Activated naive CD4-positive, alpha-beta T cell treated with anti-CD3 and anti-CD28 coated beads, Interleukin-2, amount 10 ng/mL, durations not matched to agents 7 days and 5 days (primary cell): ENCODE data around the gene WEE1.

Experiments used
- CTCF ChIA-PET: fragments of 350-600 bp; sonication (Branson Sonifier 250); formaldehyde crosslinking; loops from one replicate; lab custom pipeline; 2021; ENCODE audit warnings: antibody characterized with exemption; lab: Charles Lee
- DNase-seq: peaks from one replicate; pipeline ENCODE4 v3.0.0-alpha.2; 2020
- H3K27ac Mint-ChIP-seq: one replicate; pipeline ENCODE4 v1.8.0; 2021; ENCODE audit warnings: mild to moderate bottlenecking, moderate library complexity, mixed read lengths
- H3K27me3 Mint-ChIP-seq: one replicate; pipeline ENCODE4 v1.8.0; 2021; ENCODE audit warnings: mild to moderate bottlenecking, mixed read lengths
- H3K36me3 Mint-ChIP-seq: one replicate; pipeline ENCODE4 v1.8.0; 2021; ENCODE audit warnings: mixed read lengths
- H3K4me1 Mint-ChIP-seq: one replicate; pipeline ENCODE4 v1.8.0; 2021; ENCODE audit warnings: mixed read lengths
- H3K4me3 Mint-ChIP-seq: one replicate; pipeline ENCODE4 v1.8.0; 2021; ENCODE audit warnings: mild to moderate bottlenecking, moderate library complexity, mixed read lengths
- H3K9me3 Mint-ChIP-seq: one replicate; pipeline ENCODE4 v1.8.0; 2021; ENCODE audit warnings: mixed read lengths

The WEE1 gene

GRCh38 chr11:9573052-9573774 lies at the start of gene WEE1:
Gene WEE1 (plus strand): TSS chr11:9573670. CDS start chr11:9573934, 264 bp downstream.
- DNase-seq = peak; percentile 98
- Mint-ChIP-seq H3K27ac (peak within 1 kb of the TSS; percentile 84), H3K9me3 (no peaks in the 10 kb centered on the region), H3K4me1 (peaks cover 49% of the 10 kb centered on the region), H3K27me3 (peaks cover 22% of the 10 kb centered on the region), H3K36me3 (peaks cover 29% of the 10 kb centered on the region), H3K4me3 (peak within 1 kb of the TSS; percentile 93)
- CTCF ChIA-PET = interaction anchor here (0.7 to 2.7 kb wide), 5 partner anchors 14 to 175 kb away, joined by 3 to 9 read pairs (median 4); no protein-coding TSS in a partner anchor

DNA sequence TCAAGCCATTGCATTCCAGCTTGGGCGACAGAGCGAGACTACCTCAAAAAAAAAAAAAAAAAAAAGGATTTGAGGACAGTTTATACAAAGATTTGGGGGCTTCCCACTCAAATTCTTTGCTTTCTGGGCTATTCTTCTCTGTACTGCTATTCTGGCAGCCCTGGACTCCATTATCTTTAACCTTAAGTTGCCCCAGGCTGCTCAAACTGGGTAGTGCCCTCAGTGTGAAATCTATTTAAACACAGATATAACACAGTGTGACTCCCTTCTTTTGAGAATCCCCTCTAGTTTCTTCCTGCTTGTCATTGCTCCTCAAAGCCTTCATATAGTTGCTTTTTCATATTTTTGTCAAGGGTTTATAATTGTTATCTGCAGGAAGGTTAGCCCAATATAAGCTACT lies 49.5 kb upstream of the WEE1 start:
- no peaks in the 10 kb centered on the region for H3K9me3 Mint-ChIP-seq
- H3K27ac Mint-ChIP-seq = no peak overlapping the region
- H3K36me3 Mint-ChIP-seq = peaks cover 21% of the 10 kb centered on the region
- no peak for DNase-seq
- H3K27me3 Mint-ChIP-seq = no peaks in the 10 kb centered on the region
- CTCF ChIA-PET = interaction anchor here (3.0 kb wide), 1 partner anchor 11 kb away, joined by 13 read pairs; no protein-coding TSS in a partner anchor
- no peaks in the 10 kb centered on the region for H3K4me1 Mint-ChIP-seq
- no peak overlapping the region for H3K4me3 Mint-ChIP-seq

DNA sequence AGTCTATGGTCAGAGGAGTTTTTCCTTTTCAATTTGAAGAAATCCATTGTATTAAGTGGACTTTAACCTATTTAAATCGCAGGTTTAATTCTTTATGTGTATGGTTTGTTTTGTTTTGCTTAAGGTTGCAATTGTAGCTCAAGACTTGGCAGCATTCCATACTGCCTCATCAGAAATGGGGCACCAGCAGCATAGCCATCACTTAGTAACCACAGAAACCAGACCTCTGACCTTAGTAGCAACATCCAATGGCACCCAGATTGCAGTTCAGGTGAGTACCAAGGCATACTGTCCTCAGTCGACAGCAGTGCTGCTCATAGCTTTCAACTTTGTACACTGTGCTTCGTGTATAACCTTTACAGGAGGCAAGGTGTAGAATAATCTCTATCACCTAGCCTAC lies 48.4 kb upstream of the WEE1 start:
- no peak overlapping the region for H3K4me3 Mint-ChIP-seq
- DNase-seq = no peak
- peaks cover 18% of the 10 kb centered on the region for H3K36me3 Mint-ChIP-seq
- no peaks in the 10 kb centered on the region for H3K9me3 Mint-ChIP-seq
- no peaks in the 10 kb centered on the region for H3K27me3 Mint-ChIP-seq
- CTCF ChIA-PET = interaction anchor here (0.7 to 3.0 kb wide), 2 partner anchors 10 to 41 kb away, joined by 3 to 13 read pairs; no protein-coding TSS in a partner anchor
- H3K27ac Mint-ChIP-seq = no peak overlapping the region
- H3K4me1 Mint-ChIP-seq = no peaks in the 10 kb centered on the region

DNA sequence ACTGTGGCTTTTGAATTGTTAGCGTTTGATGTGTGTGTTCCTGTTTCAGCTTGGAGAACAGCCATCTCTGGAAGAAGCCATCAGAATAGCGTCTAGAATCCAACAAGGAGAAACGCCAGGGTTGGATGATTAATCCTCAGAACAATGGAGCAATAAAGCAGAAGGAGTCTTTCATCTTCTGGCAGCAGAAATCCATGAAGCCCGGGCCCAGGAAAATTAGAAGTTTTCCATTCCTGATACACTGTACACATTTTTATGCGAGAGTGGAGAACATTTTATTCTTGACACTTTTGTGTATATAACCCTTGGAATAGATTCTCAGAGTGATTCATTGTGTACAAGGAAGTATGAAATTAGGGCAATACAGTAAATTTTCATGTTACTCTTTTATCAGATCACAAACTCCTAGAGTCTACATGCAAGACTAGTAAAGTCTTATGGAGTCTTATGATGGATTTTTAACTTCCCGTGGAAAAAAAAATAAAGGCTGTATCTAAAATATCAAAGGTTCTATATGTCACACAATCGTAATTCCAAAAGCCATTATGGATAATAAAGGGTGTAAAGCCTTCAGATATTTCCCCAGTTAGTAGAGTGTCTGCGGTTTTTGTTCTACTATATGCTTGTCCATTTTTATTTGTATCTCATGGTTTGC lies 45.9 kb upstream of the WEE1 start:
- Mint-ChIP-seq H3K4me3 (no peak overlapping the region), H3K9me3 (no peaks in the 10 kb centered on the region), H3K27me3 (no peaks in the 10 kb centered on the region), H3K36me3 (peaks cover 16% of the 10 kb centered on the region), H3K4me1 (no peaks in the 10 kb centered on the region), H3K27ac (no peak overlapping the region)
- CTCF ChIA-PET = interaction anchor here (0.7 kb wide), 1 partner anchor 220 kb away, joined by 3 read pairs; no protein-coding TSS in a partner anchor
- DNase-seq = no peak

DNA sequence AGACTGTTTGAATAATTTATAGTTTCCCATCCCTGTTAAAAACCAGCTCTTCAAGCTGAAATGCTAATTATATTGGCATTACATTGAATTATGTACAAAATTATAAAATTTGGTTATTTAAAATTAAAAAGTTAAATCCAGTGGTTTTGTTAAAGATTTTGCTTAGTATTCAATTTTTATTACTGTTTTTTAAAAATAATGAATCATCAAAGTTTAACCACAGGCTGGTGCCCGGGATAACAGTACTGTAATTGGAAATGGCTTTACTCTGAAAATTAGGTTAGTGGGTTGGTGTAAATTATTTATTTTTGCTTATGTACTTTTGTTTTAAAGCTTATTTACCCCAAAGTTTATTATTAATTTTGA lies 45.4 kb upstream of the WEE1 start:
- H3K27me3 Mint-ChIP-seq = no peaks in the 10 kb centered on the region
- H3K36me3 Mint-ChIP-seq = peaks cover 14% of the 10 kb centered on the region
- no peaks in the 10 kb centered on the region for H3K4me1 Mint-ChIP-seq
- CTCF ChIA-PET = interaction anchor here (0.6 to 1.8 kb wide), 4 partner anchors 35 to 222 kb away, joined by 3 to 4 read pairs (median 3); no protein-coding TSS in a partner anchor
- H3K4me3 Mint-ChIP-seq = no peak overlapping the region
- H3K27ac Mint-ChIP-seq = no peak overlapping the region
- no peaks in the 10 kb centered on the region for H3K9me3 Mint-ChIP-seq
- no peak for DNase-seq

GRCh38 chr11:9528573-9529333 lies 44.7 kb upstream of the WEE1 start:
- no peaks in the 10 kb centered on the region for H3K27me3 Mint-ChIP-seq
- no peak for DNase-seq
- H3K4me1 Mint-ChIP-seq = peaks cover 1% of the 10 kb centered on the region
- peaks cover 13% of the 10 kb centered on the region for H3K36me3 Mint-ChIP-seq
- CTCF ChIA-PET = interaction anchor here (0.6 to 1.8 kb wide), 3 partner anchors 35 to 222 kb away, joined by 3 to 4 read pairs (median 3); no protein-coding TSS in a partner anchor
- no peaks in the 10 kb centered on the region for H3K9me3 Mint-ChIP-seq
- no peak overlapping the region for H3K27ac Mint-ChIP-seq
- no peak overlapping the region for H3K4me3 Mint-ChIP-seq

DNA sequence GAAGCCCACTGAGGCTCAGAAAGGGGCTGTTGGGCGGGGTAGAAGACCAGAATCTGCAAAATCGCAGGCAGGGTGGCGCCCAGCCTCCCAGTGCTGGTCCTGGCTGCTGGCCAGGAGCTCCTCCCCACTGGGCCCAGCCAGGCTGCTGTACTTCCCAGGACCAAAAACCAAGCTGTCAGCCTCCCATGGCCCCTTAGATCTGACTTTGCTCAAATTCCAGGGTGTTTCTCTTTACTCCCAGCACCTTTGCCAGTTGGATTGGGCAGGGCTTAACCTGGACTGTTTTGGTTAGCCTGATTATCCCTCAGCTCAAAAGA lies 44.2 kb upstream of the WEE1 start:
- no peak for DNase-seq
- no peaks in the 10 kb centered on the region for H3K27me3 Mint-ChIP-seq
- no peaks in the 10 kb centered on the region for H3K9me3 Mint-ChIP-seq
- H3K4me1 Mint-ChIP-seq = peaks cover 3% of the 10 kb centered on the region
- peaks cover 11% of the 10 kb centered on the region for H3K36me3 Mint-ChIP-seq
- CTCF ChIA-PET = interaction anchor here (0.8 to 1.8 kb wide), 2 partner anchors 23 to 34 kb away, joined by 3 to 4 read pairs; no protein-coding TSS in a partner anchor
- no peak overlapping the region for H3K27ac Mint-ChIP-seq
- no peak overlapping the region for H3K4me3 Mint-ChIP-seq

DNA sequence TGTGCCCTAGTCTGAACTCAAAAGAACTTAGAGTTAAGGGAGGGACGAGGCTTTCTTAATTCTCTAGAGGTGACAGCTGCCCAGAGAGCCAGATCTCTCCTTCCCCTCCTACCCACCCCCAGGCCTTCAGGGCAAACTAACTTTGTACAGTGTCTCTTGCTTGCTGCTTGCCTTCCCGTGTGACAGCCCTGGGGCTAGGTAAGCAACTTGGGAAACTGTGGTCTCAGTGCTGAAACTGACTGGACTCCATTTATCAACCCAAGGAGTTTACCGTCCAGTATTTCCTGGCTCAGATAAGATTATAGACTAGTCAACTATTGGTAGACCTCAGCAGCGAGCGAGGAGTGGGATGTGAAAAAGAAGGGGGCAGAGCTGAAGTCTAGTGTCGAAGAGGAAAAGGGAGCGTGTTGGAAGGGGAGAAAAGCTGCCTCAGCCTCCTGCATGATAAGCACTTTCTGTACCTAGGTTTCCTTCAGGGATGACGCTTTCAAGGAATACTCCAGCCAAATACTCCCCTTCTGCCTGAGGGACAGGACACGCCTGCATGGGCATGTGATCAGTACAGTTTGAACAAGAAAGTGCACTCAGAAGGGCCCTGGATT lies 43.3 kb upstream of the WEE1 start:
- H3K36me3 Mint-ChIP-seq = peaks cover 11% of the 10 kb centered on the region
- H3K4me3 Mint-ChIP-seq = no peak overlapping the region
- no peak for DNase-seq
- H3K9me3 Mint-ChIP-seq = no peaks in the 10 kb centered on the region
- peaks cover 3% of the 10 kb centered on the region for H3K4me1 Mint-ChIP-seq
- CTCF ChIA-PET = interaction anchor here (0.6 to 1.8 kb wide), 5 partner anchors 23 to 46 kb away, joined by 3 to 4 read pairs (median 3); no protein-coding TSS in a partner anchor
- peak overlapping the region; percentile 68 for H3K27ac Mint-ChIP-seq
- H3K27me3 Mint-ChIP-seq = no peaks in the 10 kb centered on the region

GRCh38 chr11:9530901-9531625 lies 42.4 kb upstream of the WEE1 start:
- CTCF ChIA-PET = interaction anchor here (1.1 kb wide), 1 partner anchor 24 kb away, joined by 3 read pairs; no protein-coding TSS in a partner anchor
- Mint-ChIP-seq H3K27ac (no peak overlapping the region), H3K36me3 (peaks cover 9% of the 10 kb centered on the region), H3K27me3 (no peaks in the 10 kb centered on the region), H3K9me3 (no peaks in the 10 kb centered on the region), H3K4me1 (peaks cover 3% of the 10 kb centered on the region), H3K4me3 (no peak overlapping the region)
- no peak for DNase-seq

DNA sequence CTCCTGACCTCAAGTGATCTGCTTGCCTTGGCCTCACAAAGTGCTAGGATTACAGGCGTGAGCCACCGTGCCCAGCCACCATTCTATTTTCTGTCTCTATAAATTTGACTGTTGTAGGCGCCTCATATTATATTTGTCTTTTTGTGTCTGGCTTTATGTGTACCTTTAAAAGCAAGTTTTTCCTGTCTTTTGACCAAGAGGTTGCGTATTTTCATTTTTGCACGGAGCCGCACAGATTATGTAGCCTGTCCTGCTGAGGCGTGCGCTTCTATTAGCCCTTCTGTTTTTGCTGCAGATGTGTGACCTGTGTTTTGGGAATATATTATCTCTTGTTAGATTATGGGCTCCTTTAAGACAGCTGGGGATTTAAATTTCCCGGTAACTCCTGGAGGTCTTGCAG lies 40.4 kb upstream of the WEE1 start:
- Mint-ChIP-seq H3K9me3 (no peaks in the 10 kb centered on the region), H3K27me3 (no peaks in the 10 kb centered on the region), H3K4me1 (peaks cover 3% of the 10 kb centered on the region), H3K27ac (no peak overlapping the region), H3K4me3 (no peak overlapping the region), H3K36me3 (peaks cover 3% of the 10 kb centered on the region)
- CTCF ChIA-PET = interaction anchor here (1.3 to 8.0 kb wide), 4 partner anchors 16 to 215 kb away, joined by 4 to 106 read pairs (median 48); no protein-coding TSS in a partner anchor
- DNase-seq = no peak

- no peaks in the 10 kb centered on the region for H3K9me3 Mint-ChIP-seq
- no peaks in the 10 kb centered on the region for H3K36me3 Mint-ChIP-seq
- H3K4me1 Mint-ChIP-seq = peaks cover 3% of the 10 kb centered on the region
- DNase-seq = no peak
- no peak overlapping the region for H3K4me3 Mint-ChIP-seq
- no peak overlapping the region for H3K27ac Mint-ChIP-seq
- H3K27me3 Mint-ChIP-seq = no peaks in the 10 kb centered on the region
- CTCF ChIA-PET = interaction anchor here (0.7 to 8.0 kb wide), 14 partner anchors 9 to 214 kb away, joined by 3 to 106 read pairs (median 9); partner anchors contain the start of gene WEE1
Measured at GRCh38 chr11:9533736-9534473, 39.6 kb upstream of the WEE1 start.

GRCh38 chr11:9535189-9535781 lies 38.2 kb upstream of the WEE1 start:
- Mint-ChIP-seq H3K4me1 (peaks cover 3% of the 10 kb centered on the region), H3K27me3 (no peaks in the 10 kb centered on the region), H3K4me3 (no peak overlapping the region), H3K9me3 (no peaks in the 10 kb centered on the region), H3K27ac (no peak overlapping the region), H3K36me3 (no peaks in the 10 kb centered on the region)
- DNase-seq = peak; percentile 84
- CTCF ChIA-PET = interaction anchor here (0.6 to 8.0 kb wide), 28 partner anchors 10 to 773 kb away, joined by 3 to 106 read pairs (median 5); partner anchors contain the start of gene WEE1
